NK-92 treated with Interleukin-12 subunit alpha and Interleukin-12 subunit beta, amount 100 ng/mL, for 24 hours (cell line): ENCODE results near the gene GABRR2.

ENCODE experiments used
- DNase-seq: peaks from one replicate; lab custom pipeline; 2025; lab: John Stamatoyannopoulos, UW

The GABRR2 gene

GRCh38 chr6:89208551-89208950, 106.5 kb downstream of the GABRR2 start:
- DNase-seq = no peak
